Measurements from ENCODE around the gene TRPC4AP.

DNA sequence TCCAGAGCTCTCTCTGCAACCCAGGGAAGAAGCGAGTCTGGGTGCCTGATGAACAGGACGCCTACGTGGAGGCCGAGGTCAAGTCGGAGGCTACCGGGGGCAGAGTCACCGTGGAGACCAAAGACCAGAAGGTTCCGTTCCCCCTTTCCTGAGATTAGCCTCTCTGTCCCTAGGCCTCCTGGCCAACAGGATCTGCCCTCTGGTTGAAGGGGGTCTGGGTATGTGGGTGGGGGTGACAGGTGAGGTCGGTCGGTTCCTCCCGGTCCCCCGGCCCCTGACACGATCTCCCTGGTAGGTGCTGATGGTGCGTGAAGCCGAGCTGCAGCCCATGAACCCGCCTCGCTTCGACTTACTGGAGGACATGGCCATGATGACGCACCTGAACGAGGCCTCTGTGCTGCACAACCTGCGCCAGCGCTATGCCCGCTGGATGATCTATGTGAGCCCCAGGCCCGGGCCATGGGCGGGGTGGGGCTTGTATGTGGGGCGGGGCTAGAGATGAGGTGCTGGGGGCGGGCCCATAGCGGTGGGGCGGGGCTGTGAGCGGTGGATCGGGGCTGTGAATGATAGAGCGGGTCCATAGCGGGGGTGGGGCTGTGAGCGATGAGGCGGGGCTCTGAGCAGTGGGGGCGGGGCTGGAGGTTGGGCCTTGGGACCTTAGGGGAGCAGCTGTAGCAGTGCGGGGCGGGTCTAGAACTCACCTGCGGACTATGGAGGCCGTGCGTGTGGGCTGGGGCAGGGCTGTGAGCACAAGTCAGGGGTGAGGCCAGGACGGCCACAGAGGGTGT, 113.0 kb downstream of the TRPC4AP start:
- TF ChIP-seq, protein P1, sequence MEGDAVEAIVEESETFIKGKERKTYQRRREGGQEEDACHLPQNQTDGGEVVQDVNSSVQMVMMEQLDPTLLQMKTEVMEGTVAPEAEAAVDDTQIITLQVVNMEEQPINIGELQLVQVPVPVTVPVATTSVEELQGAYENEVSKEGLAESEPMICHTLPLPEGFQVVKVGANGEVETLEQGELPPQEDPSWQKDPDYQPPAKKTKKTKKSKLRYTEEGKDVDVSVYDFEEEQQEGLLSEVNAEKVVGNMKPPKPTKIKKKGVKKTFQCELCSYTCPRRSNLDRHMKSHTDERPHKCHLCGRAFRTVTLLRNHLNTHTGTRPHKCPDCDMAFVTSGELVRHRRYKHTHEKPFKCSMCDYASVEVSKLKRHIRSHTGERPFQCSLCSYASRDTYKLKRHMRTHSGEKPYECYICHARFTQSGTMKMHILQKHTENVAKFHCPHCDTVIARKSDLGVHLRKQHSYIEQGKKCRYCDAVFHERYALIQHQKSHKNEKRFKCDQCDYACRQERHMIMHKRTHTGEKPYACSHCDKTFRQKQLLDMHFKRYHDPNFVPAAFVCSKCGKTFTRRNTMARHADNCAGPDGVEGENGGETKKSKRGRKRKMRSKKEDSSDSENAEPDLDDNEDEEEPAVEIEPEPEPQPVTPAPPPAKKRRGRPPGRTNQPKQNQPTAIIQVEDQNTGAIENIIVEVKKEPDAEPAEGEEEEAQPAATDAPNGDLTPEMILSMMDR (IDR thresholded peaks at IDR 0.05) = no peak
- TF ChIP-seq POLR2AphosphoS5 (IDR thresholded peaks at IDR 0.05) = no peak

All from prostate gland (tissue), 2 donors.